Heart left ventricle (tissue), 13 donors: ENCODE measurements around the gene HSPA1L.
"Not testable (repeated sequence)": the region's sequence is repeated elsewhere in the genome, so short reads cannot be mapped to it uniquely, and the experiment has no call there.

ENCODE experiments used
- CTCF ChIP-seq, 12 donors: fragments of 200-600 bp; sonication (generic) in 4 of 12; IDR thresholded peaks; one replicate each; pipeline versions ENCODE4 v1.5.0 to v1.8.0; 2018 to 2022; ENCODE audit warnings: antibody characterized with exemption in 12 of 12, mild to moderate bottlenecking in 5 of 12
- POLR2A ChIP-seq, 2 donors: fragments of 450-650 bp; IDR thresholded peaks; one replicate each; pipeline ENCODE4 v1.6.1; 2017; ENCODE audit warnings: antibody characterized with exemption in 2 of 2, mild to moderate bottlenecking in 2 of 2, moderate library complexity in 2 of 2
- donor health status: ischemic (EF 13 %, LVEDD 7.1; RV severe dilation, severe dysfunction).
- donor health status: DM: no; HTN: yes; CAD: no.
- donor health status: DM: no; HTN: no; CAD: no.
- donor health status: ischemic (EF 25% LVEDD 6.9; RV normal size, moderate dysfunction).
- donor health status: ischemic (EF 25% LVEDD 5.7; RV mildly dilated, moderate dysfunction).
- donor health status: ischemic (EF 35%, LVEDD 5.7; RV mildly dilated, moderate dysfunction).
- donor health status: nonischemic (EF 11% LVEDD 7.7; RV severe dilation, severe dysfunction).
- donor health status: DM: yes; HTN: yes; CAD: no.
- donor health status: PGD.
- donor health status: ischemic (EF 29% LVEDD 5.4; RV normal size, mild dysfunction).
- donor health status: nonischemic (EF 23%, LVEDD 6.1; RV moderate dilation, normal function).

- TF ChIP-seq CTCF, POLR2A (IDR thresholded peaks at IDR 0.05): not testable (repeated sequence)
Observed at GRCh38 chr6:31820399-31820798, 5.3 kb upstream of the HSPA1L start.
